Measurements from ENCODE around the gene TBC1D14.

The TBC1D14 gene

DNA sequence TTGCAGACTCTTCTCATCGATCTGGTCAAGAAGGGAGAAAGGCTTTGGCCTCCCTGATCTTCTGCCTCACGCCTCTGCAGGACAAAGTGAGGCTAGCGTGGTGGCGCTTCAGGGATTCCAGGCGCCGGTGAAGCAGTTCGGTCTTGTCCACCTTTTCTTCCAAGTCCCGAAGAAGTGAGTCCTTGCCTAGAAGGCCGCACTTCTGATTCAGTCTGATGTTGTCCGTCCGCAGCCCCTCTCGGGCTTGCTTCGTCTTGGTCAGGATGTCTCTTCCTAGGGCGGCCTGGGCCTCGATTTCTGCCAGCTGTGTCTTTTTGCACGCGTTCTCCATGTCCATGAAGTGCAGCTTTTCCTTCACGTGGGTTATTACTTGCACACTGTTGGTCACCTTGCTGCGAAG lies 131.6 kb downstream of the TBC1D14 start:
- peaks cover 39% of the 10 kb centered on the region for H4K20me1 ChIP-seq
- no peaks in the 10 kb centered on the region for H3K9me3 ChIP-seq
- H3K36me3 ChIP-seq, result no peaks in the 10 kb centered on the region
- no peak overlapping the region for H3K4me2 ChIP-seq
- TF ChIP-seq Cebpa-rat (IDR thresholded peaks at IDR 0.05), result no peak
- H3K27ac ChIP-seq, result no peak overlapping the region
- H3K4me3 ChIP-seq, result no peak overlapping the region
- peaks cover 10% of the 10 kb centered on the region for H3K27me3 ChIP-seq
- peaks cover 37% of the 10 kb centered on the region for H3K4me1 ChIP-seq
- H3K9ac ChIP-seq, result no peak overlapping the region

DNA sequence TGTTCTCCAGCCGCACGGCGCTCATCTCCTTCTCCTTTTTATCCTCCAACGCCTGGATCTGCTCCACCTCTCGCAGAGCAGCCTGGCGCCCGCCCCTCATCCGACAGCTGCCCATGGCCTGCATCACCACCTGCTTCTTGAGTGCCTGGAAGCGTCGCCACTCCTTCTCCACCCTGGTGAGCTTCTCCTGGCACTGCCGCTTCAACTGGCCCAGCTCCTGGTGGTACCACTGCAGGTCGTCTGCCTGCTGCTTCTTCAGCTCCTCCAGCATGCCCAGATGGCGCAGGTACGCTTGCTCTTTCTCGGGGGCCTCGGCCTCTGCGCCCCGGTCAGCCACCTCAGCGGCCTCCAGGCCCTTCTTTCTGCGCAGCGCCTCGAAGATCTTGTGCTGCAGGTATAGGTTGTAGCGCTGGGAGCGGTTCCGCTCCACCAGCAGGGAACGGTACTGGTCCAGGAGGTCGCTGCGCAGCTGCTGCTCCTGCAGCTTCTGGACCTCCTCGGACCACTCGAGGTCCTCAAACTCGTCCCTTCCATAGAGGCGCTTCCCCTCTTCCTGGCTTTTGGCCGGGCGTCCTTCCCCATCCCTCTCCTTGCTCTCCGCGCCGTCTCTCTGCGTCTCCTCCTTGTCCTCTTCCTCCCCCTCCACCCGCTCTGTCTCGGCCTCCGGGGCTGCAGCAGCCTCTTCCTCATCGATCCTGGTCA lies 132.3 kb downstream of the TBC1D14 start:
- peak overlapping the region; percentile 66 for H3K9ac ChIP-seq
- TF ChIP-seq Cebpa-rat (IDR thresholded peaks at IDR 0.05), result no peak
- H3K4me1 ChIP-seq, result peaks cover 44% of the 10 kb centered on the region
- H4K20me1 ChIP-seq, result peaks cover 47% of the 10 kb centered on the region
- H3K36me3 ChIP-seq, result no peaks in the 10 kb centered on the region
- H3K27me3 ChIP-seq, result peaks cover 10% of the 10 kb centered on the region
- H3K27ac ChIP-seq, result no peak overlapping the region
- peak overlapping the region; percentile 100 for H3K4me3 ChIP-seq
- H3K4me2 ChIP-seq, result peak overlapping the region; percentile 96
- H3K9me3 ChIP-seq, result no peaks in the 10 kb centered on the region

- no peaks in the 10 kb centered on the region for H3K36me3 ChIP-seq
- H3K4me3 ChIP-seq, result peak overlapping the region; percentile 100
- H3K4me1 ChIP-seq, result peaks cover 51% of the 10 kb centered on the region
- no peaks in the 10 kb centered on the region for H3K9me3 ChIP-seq
- H3K27me3 ChIP-seq, result peaks cover 10% of the 10 kb centered on the region
- H3K4me2 ChIP-seq, result peak overlapping the region; percentile 96
- H3K27ac ChIP-seq, result no peak overlapping the region
- TF ChIP-seq Cebpa-rat (IDR thresholded peaks at IDR 0.05), result no peak
- H4K20me1 ChIP-seq, result peaks cover 54% of the 10 kb centered on the region
- peak overlapping the region; percentile 66 for H3K9ac ChIP-seq
Observed at GRCh38 chr4:7042503-7043283, 133.1 kb downstream of the TBC1D14 start.

GRCh38 chr4:7043284-7044136 lies 133.9 kb downstream of the TBC1D14 start, which contains the start of gene TADA2B:
Gene TADA2B, plus strand, starts transcription at chr4:7043372. Its CDS starts 208 bp downstream, at chr4:7043580.
- H3K4me3 ChIP-seq, result peak within 1 kb of the TSS; percentile 100
- no peak for TF ChIP-seq Cebpa-rat (IDR thresholded peaks at IDR 0.05)
- H3K9ac ChIP-seq, result peak within 1 kb of the TSS; percentile 97
- 0 out of 2 replicates have a peak, but pooled peaks cover 6% of the 10 kb centered on the region for H3K36me3 ChIP-seq
- peak within 1 kb of the TSS; percentile 94 for H3K27ac ChIP-seq
- H3K4me1 ChIP-seq, result peaks cover 56% of the 10 kb centered on the region
- H3K4me2 ChIP-seq, result peak within 1 kb of the TSS; percentile 100
- H3K27me3 ChIP-seq, result peaks cover 10% of the 10 kb centered on the region
- H4K20me1 ChIP-seq, result peaks cover 62% of the 10 kb centered on the region
- H3K9me3 ChIP-seq, result no peaks in the 10 kb centered on the region

DNA sequence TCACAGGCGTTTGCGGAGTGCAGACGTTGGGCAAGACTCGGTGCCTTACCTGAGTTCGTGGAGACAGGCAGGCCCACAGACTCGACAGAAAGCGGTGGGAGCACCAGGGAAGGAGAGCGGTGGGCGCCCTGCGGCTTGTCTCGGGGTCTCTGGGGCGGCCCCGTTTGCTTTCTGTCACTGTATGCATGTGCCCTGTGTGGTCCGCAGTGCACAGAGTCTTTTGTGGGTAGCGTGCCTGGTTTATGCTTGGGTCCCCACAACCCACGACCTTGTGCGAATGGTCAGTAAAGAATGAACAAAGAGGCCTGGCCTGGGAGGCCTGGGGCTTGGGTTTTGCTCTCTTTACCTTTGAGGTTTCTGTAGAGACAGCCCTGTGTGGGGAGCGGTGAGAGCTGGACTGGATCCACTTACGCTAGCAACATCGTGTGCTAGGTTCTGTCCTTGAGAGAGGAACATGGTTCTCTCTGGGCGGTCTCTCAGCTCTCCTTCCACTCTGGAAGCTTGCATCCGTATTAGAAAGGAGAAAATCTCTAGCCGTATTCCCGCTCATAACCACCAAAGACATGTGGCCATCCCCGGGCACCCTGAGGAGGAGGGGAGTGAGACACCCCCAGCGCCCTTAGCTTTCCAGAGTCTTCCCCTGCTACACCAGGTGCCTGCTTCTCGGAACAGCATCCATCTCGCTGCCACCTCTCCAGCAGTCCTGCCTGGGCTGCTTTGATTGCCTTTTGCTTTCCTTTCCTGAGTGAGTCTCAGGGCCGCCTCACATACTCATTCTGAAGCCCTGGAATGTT lies 134.7 kb downstream of the TBC1D14 start:
- H3K27ac ChIP-seq, result peak overlapping the region; percentile 94
- peaks cover 70% of the 10 kb centered on the region for H4K20me1 ChIP-seq
- peak overlapping the region; percentile 97 for H3K9ac ChIP-seq
- no peaks in the 10 kb centered on the region for H3K9me3 ChIP-seq
- H3K36me3 ChIP-seq, result peaks cover 15% of the 10 kb centered on the region; the same call in 1 of the 2 replicates
- peak overlapping the region; percentile 100 for H3K4me2 ChIP-seq
- H3K4me1 ChIP-seq, result peaks cover 64% of the 10 kb centered on the region
- no peak for TF ChIP-seq Cebpa-rat (IDR thresholded peaks at IDR 0.05)
- H3K27me3 ChIP-seq, result peaks cover 10% of the 10 kb centered on the region
- H3K4me3 ChIP-seq, result peak overlapping the region; percentile 100

DNA sequence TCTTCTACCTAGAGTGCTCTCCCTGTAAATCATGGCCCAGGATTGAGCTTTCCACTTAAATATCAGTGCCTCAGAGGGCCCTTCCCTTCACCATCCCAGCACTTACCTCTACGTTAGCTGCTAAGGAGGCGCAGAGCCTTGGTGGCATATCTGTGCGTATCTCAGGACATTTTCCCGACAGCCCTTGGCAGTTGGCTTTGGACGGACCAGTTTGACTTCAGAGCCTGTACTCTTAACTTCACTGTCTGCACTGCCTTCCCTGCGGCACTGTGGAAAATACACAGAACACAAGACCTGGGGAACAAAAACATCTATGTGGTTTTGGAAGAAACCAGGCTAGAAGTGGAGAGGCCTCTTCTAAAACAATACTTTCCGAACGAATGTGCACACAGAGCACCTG lies 135.9 kb downstream of the TBC1D14 start:
- H4K20me1 ChIP-seq, result peaks cover 83% of the 10 kb centered on the region
- H3K4me1 ChIP-seq, result peaks cover 76% of the 10 kb centered on the region
- no peaks in the 10 kb centered on the region for H3K9me3 ChIP-seq
- H3K4me3 ChIP-seq, result peak overlapping the region; percentile 100
- no peak for TF ChIP-seq Cebpa-rat (IDR thresholded peaks at IDR 0.05)
- H3K27ac ChIP-seq, result peak overlapping the region; percentile 94
- H3K27me3 ChIP-seq, result peaks cover 10% of the 10 kb centered on the region
- peak overlapping the region; percentile 100 for H3K4me2 ChIP-seq
- peaks cover 27% of the 10 kb centered on the region for H3K36me3 ChIP-seq
- H3K9ac ChIP-seq, result peak overlapping the region; percentile 97

DNA sequence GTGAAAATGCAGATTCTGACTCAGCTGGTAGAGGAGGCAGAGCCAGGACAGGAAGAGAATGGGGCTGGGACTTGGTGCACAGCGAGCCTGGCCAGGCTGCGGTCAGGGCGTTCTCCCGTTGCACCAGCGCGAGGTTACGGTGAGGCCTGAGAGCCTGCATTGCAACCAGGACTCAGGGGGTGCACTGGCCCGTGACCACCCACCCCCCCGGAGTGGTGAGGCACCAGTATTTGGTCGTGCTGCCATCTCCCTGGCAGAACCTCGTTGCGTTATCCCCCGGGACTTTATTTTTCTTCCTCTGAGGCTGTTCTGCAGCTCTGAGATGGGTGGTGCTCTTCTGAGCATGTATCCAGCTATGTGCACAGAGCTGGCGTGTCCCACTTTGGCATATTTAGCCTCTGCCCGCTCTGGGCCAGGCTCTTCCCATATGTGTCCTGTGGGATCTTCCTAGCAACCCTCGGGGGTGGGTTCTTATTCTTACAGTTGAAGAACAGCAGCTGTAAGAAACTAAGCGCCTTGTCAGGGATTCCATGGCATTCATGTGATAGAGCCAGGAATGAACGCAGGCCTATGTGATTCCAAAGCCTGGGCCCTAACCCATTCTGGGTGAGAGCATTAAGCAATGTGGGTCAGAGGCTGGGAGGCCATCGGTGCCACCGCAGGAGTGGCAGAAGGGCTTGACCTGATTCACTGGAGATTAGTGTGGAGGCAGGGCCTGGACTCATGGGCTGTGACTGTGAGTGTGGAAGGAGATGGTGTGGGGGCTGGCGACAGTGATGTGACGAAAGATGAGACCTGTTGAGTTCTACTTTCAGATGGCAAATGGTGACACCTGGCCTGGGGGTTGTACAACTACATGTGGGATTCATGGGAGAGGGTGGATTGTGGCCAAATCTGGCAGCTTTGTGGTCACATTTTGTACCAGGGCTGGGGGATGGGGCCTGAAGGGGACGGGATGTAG lies 136.6 kb downstream of the TBC1D14 start:
- Histone ChIP-seq H3K9me3 (no peaks in the 10 kb centered on the region), H3K27me3 (peaks cover 10% of the 10 kb centered on the region), H3K9ac (peak overlapping the region; percentile 97), H3K4me1 (peaks cover 83% of the 10 kb centered on the region), H3K36me3 (peaks cover 34% of the 10 kb centered on the region), H4K20me1 (peaks cover 89% of the 10 kb centered on the region), H3K27ac (peak overlapping the region; percentile 94), H3K4me2 (peak overlapping the region; percentile 100), H3K4me3 (peak overlapping the region; percentile 100)
- TF ChIP-seq Cebpa-rat (IDR thresholded peaks at IDR 0.05), result peak; percentile 21; the same call in 1 of the 2 replicates

DNA sequence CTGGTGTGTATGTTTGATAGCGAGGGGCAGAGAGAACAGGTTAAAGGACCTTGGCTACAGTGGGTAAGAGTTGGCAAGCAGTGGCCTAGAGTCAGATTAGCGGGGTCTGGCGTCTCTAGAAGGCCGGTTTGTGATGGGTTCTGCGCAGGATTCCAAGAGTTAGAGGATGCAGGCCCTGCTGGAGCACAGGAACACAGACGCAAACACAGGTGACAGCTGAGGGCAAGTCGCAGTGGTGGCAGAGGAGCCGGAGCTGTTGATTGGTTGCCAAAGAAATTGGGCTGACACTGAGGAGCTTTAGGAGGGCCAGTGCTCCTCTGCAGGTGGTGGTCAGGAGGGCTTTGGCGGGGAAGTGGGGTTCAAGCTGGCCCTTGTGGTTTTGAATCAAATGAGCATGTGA lies 137.3 kb downstream of the TBC1D14 start:
- Histone ChIP-seq H3K9me3 (no peaks in the 10 kb centered on the region), H3K4me2 (peak overlapping the region; percentile 100), H3K27me3 (peaks cover 6% of the 10 kb centered on the region), H4K20me1 (peaks cover 91% of the 10 kb centered on the region), H3K4me1 (peaks cover 86% of the 10 kb centered on the region), H3K9ac (peak overlapping the region; percentile 97), H3K36me3 (peaks cover 39% of the 10 kb centered on the region), H3K27ac (peak overlapping the region; percentile 58), H3K4me3 (peak overlapping the region; percentile 100)
- no peak for TF ChIP-seq Cebpa-rat (IDR thresholded peaks at IDR 0.05)

Data from BLaER1 (cell line).